DND-41 (cell line): ENCODE data around the gene SLC28A3.

Experiments used
- ATAC-seq: fragments of 200-7000 bp; cut with Tn5 transposase; 3 replicates; pipeline ENCODE4 v1.9.1; 2021; ENCODE audit warnings: low read depth; ENCODE audit not compliant: insufficient read depth
- DNase-seq: peaks from one replicate; pipeline ENCODE4 v3.0.0-alpha.2; 2020
- H2AFZ ChIP-seq: 2 replicates; pipeline ENCODE4 v1.6.0; 2012; ENCODE audit warnings: low read depth, low read length
- H3K27ac ChIP-seq: 2 replicates; pipeline ENCODE4 v1.5.1; 2012; ENCODE audit warnings: low read length, inconsistent platforms
- H3K27me3 ChIP-seq: fragments of 200-600 bp; sonication (generic); 2 replicates; pipeline ENCODE4 v1.6.0; 2012; ENCODE audit warnings: low read length, mild to moderate bottlenecking, inconsistent platforms; ENCODE audit not compliant: insufficient read depth, poor library complexity
- H3K36me3 ChIP-seq: 2 replicates; pipeline ENCODE4 v1.5.1; 2012; ENCODE audit warnings: low read length, inconsistent platforms; ENCODE audit not compliant: insufficient read depth
- H3K4me1 ChIP-seq: 2 replicates; pipeline ENCODE4 v1.5.1; 2012; ENCODE audit warnings: mild to moderate bottlenecking, low read length; ENCODE audit not compliant: insufficient read depth
- H3K4me2 ChIP-seq: 2 replicates; pipeline ENCODE4 v1.6.0; 2012; ENCODE audit warnings: mild to moderate bottlenecking, moderate library complexity, low read length, inconsistent platforms; ENCODE audit not compliant: insufficient read depth
- H3K4me3 ChIP-seq, 2 experiments: fragments of 200-600 bp in 1 of 2; shearing (Covaris generic) in 1 of 2; 2 replicates each; pipeline ENCODE4 v1.5.1; 2012 to 2016; ENCODE audit warnings: inconsistent platforms in 2 of 2, low read length in 2 of 2, mild to moderate bottlenecking in 2 of 2, low read depth in 1 of 2, moderate library complexity in 1 of 2
- H3K79me2 ChIP-seq: 2 replicates; pipeline ENCODE4 v1.6.0; 2012; ENCODE audit warnings: low read length, inconsistent platforms; ENCODE audit not compliant: insufficient read depth
- H3K9ac ChIP-seq: 2 replicates; pipeline ENCODE4 v1.6.0; 2012; ENCODE audit warnings: low read depth, mild to moderate bottlenecking, inconsistent platforms, low read length, moderate library complexity
- H3K9me3 ChIP-seq: 2 replicates; pipeline ENCODE4 v1.5.1; 2012; ENCODE audit warnings: low read length, moderate library complexity, mild to moderate bottlenecking, inconsistent platforms; ENCODE audit not compliant: insufficient read depth, severe bottlenecking
- H4K20me1 ChIP-seq: 2 replicates; pipeline ENCODE4 v1.6.0; 2012; ENCODE audit warnings: low read length; ENCODE audit not compliant: insufficient read depth
- CTCF ChIP-seq: IDR thresholded peaks from 2 replicates; pipeline ENCODE4 v1.5.1; 2012; ENCODE audit warnings: borderline replicate concordance, low read length, moderate library complexity, mild to moderate bottlenecking; ENCODE audit not compliant: poor library complexity, severe bottlenecking; ENCODE audit errors: extremely low read depth
- EZH2 ChIP-seq: IDR thresholded peaks from 3 replicates; pipeline ENCODE4 v1.6.1; 2012; ENCODE audit warnings: borderline replicate concordance, low read depth, mild to moderate bottlenecking, moderate library complexity, low read length, inconsistent platforms; ENCODE audit not compliant: severe bottlenecking

Gene SLC28A3

GRCh38 chr9:84317563-84317962, 23.0 kb downstream of the SLC28A3 start:
- no peak for ATAC-seq
- Histone ChIP-seq H3K4me3 (no peak overlapping the region), H3K27ac (no peak overlapping the region), H4K20me1 (no peaks in the 10 kb centered on the region), H2AFZ (no peak overlapping the region), H3K27me3 (no peaks in the 10 kb centered on the region), H3K9ac (no peak overlapping the region), H3K4me2 (no peak overlapping the region), H3K9me3 (no peaks in the 10 kb centered on the region), H3K79me2 (no peaks in the 10 kb centered on the region), H3K4me1 (no peaks in the 10 kb centered on the region), H3K36me3 (no peaks in the 10 kb centered on the region)
- TF ChIP-seq CTCF, result peak; percentile 26
- TF ChIP-seq EZH2, result no peak
- no peak for DNase-seq

GRCh38 chr9:84315278-84315877, 25.2 kb downstream of the SLC28A3 start:
- no peaks in the 10 kb centered on the region for H3K36me3 ChIP-seq
- H3K27me3 ChIP-seq, result no peaks in the 10 kb centered on the region
- no peaks in the 10 kb centered on the region for H3K79me2 ChIP-seq
- H4K20me1 ChIP-seq, result no peaks in the 10 kb centered on the region
- no peak overlapping the region for H3K4me3 ChIP-seq
- H2AFZ ChIP-seq, result peak overlapping the region; percentile 39; the same call in 1 of the 2 replicates
- H3K4me2 ChIP-seq, result no peak overlapping the region
- no peak overlapping the region for H3K27ac ChIP-seq
- ATAC-seq, result peak; percentile 62; the same call in 2 of the 3 replicates
- DNase-seq, result peak; percentile 48
- no peaks in the 10 kb centered on the region for H3K9me3 ChIP-seq
- no peak for TF ChIP-seq EZH2
- peak; percentile 82 for TF ChIP-seq CTCF
- H3K9ac ChIP-seq, result no peak overlapping the region
- no peaks in the 10 kb centered on the region for H3K4me1 ChIP-seq

GRCh38 chr9:84314306-84314705, 26.3 kb downstream of the SLC28A3 start:
- no peaks in the 10 kb centered on the region for H3K4me1 ChIP-seq
- TF ChIP-seq EZH2 (no peak), CTCF (no peak)
- H3K36me3 ChIP-seq, result no peaks in the 10 kb centered on the region
- no peak overlapping the region for H3K4me2 ChIP-seq
- H3K79me2 ChIP-seq, result no peaks in the 10 kb centered on the region
- H3K4me3 ChIP-seq, result no peak overlapping the region
- no peaks in the 10 kb centered on the region for H3K27me3 ChIP-seq
- DNase-seq (no peak), ATAC-seq (no peak)
- no peaks in the 10 kb centered on the region for H3K9me3 ChIP-seq
- no peak overlapping the region for H3K27ac ChIP-seq
- no peak overlapping the region for H3K9ac ChIP-seq
- no peak overlapping the region for H2AFZ ChIP-seq
- H4K20me1 ChIP-seq, result no peaks in the 10 kb centered on the region

GRCh38 chr9:84310883-84311282, 29.7 kb downstream of the SLC28A3 start:
- Histone ChIP-seq H3K27ac (no peak overlapping the region), H3K79me2 (no peaks in the 10 kb centered on the region), H3K9me3 (no peaks in the 10 kb centered on the region), H3K4me2 (no peak overlapping the region), H3K4me1 (no peaks in the 10 kb centered on the region), H4K20me1 (no peaks in the 10 kb centered on the region), H2AFZ (no peak overlapping the region), H3K36me3 (no peaks in the 10 kb centered on the region), H3K27me3 (no peaks in the 10 kb centered on the region), H3K4me3 (no peak overlapping the region), H3K9ac (no peak overlapping the region)
- DNase-seq (no peak), ATAC-seq (no peak)
- TF ChIP-seq EZH2 (no peak), CTCF (no peak)
